ENCODE results near the gene EPC2.
"Not testable (repeated sequence)": the region's sequence is repeated elsewhere in the genome, so short reads cannot be mapped to it uniquely, and the experiment has no call there.

The EPC2 gene

DNA sequence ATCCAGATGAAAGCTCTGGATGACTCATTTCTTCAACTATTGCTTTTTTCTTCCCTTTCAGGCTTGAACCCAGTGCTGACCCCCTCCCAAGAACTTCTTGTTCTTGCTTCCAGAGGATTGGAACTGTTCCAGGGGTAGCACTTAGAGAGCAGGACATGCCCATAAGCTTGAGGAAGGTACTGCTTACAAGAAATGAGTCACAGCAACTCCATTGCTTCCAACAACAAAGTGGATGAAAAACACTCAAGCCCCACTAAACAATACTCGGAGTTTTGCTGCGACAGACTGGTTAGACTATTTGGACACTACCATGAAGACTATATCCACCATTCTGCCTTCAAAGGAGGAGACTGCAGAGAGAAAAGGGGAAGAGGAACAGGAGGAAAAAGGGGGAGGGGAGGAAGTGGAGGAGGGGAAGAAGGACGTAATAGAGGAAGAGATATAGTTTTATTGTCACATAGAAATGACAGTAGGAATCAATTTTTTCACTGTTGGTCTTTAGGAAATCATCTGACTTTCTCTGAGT lies 1.6 kb upstream of the EPC2 start:
- DNase-seq = no peak

DNA sequence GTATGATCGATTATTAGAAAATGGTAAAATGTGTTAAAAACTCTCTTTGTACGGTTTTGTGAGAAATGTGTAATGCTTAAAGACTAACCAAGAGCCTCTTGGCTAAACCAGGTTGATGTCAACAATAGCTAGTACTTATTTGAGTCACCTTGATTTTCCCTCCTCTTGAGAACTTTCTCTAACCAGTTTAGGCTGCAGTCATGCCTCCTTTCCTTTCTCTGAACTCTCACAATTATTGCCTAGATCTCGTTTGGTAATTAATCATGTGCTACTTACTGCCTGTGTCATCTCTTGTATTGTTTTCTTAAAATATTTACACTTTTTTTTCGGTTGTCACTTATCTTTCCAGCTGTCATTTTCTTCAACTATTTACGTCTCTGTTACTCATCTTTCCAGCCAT lies 1.1 kb upstream of the EPC2 start:
- DNase-seq = no peak

DNA sequence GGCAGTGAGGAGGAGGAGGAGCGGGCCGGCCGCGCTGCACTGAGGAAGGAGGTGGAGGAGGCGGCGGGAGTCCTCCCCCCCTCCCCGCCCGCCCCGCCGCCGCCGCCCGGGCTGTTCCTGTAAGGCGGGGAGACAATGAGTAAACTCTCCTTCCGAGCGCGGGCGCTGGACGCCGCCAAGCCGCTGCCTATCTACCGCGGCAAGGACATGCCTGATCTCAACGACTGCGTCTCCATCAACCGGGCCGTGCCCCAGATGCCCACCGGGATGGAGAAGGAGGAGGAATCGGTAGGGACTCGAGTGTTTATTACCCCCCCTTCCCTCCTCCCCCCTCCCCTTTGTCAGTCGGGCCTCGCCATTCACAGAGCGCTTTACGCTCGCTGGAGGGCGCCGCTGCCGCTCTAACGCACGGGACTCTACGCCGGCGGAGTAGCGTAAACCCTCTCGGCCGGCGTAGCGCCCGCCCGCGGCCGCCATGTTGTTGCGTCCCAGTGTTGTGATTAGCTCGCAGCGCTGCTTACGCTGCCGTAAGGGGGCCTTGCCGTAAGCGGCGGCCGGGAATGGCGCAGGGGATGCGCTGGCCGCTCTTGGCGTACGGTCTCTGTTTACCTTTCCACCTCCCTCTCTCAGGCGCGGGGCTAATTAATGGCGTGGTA lies 460 bp downstream of the EPC2 start:
- DNase-seq = peak; percentile 86

DNA sequence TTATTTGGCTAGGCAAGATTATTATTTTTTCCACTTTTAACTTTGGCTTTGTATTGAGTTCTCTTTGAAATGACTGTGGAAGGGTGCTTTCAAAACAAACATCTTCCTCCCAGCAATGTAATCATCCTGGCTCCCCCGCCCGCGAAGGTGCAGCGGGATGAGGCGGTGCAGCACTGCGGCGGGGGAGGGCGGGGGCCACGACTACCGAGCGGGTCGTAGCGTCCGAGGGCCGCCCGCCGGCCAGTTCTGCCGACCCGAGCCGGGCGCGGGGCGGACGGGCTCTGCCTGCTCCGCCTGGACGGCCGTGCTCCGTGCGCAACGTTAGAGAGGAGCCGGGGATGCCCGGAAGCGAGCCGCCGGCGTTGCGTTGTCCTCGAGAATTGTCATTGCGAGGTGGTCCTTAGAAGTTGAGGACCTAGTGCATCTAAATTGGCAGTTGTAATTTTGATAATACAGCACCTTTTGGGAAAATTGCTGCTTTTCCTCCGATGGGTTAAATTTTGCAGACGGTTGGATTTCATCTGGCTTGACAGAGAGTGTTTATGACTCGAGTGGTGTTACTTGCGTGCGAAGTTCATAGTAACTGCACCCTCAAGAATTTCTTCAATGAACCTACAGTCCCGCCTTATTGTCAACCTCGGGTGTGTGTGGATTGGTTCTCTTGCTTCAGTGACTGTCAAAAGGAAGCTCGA lies 1.1 kb downstream of the EPC2 start:
- peak; percentile 88 for DNase-seq

- no peak for DNase-seq
Measured at GRCh38 chr2:148646231-148646559, 1.6 kb downstream of the EPC2 start.

DNA sequence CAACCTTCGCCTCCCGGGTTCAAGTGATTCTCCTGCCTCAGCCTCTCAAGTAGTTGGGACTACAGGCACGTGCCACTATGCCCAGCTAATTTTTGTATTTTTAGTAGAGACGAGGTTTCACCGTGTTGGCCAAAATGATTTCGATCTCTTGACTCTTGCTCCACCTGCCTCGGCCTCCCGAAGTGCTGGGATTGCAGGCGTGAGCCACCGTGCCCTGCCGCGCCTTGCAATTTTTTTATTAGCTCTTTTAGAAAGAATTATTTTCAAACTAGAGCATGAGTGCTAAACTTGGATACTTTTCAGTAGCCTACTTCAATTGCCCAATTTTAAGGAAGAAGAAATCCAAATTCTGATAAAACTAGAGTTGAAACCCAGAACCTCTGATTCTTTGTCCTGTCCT lies 3.2 kb downstream of the EPC2 start:
- DNase-seq = not testable (repeated sequence)

- no peak for DNase-seq
Measured at GRCh38 chr2:148649936-148650335, 5.4 kb downstream of the EPC2 start.

DNA sequence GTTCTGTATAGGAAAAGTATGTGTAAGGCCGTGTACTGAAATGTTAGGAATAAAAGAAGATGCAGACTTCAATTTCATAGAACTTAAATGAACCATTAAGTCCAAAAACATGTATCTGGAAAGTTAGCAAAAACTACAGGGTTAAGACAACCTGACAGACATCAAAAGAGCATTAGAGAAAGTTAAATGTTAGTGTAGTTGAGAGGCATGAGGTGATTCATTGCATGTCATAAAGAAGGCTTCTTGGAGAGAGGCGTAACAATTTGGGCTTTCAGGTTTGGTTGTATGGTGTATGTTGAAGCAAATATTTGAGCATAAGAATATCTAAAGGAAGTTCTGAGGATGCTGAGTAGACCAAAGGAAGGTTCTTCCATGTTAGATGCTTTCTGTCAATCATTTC lies 6.3 kb downstream of the EPC2 start:
- no peak for DNase-seq

GRCh38 chr2:148651972-148652371 lies 7.4 kb downstream of the EPC2 start:
- no peak for DNase-seq

- no peak for DNase-seq
Measured at GRCh38 chr2:148653437-148653836, 8.9 kb downstream of the EPC2 start.

- DNase-seq = no peak
Measured at GRCh38 chr2:148654435-148654834, 9.9 kb downstream of the EPC2 start.

GRCh38 chr2:148656516-148656915 lies 12.0 kb downstream of the EPC2 start:
- no peak for DNase-seq

- DNase-seq = peak; percentile 64
Measured at GRCh38 chr2:148658807-148659722, 14.5 kb downstream of the EPC2 start.

DNA sequence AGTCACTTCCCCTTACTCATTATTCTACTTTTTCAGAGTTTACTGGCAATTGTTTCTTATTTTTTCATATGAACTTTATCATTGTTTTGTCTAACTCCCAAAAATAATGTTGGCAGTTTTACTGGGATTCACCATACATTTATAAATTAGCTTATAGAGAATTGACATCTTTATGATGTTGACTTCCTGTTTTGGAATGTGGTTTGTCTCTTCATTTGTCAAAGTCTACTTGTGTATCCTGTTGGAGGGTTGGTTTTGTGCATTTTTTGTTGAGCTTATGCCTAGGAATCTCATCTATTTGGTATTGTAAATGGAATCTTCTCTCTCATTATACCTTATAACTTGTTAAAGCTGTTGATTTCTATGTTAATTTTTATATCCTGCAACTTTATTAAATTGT lies 16.4 kb downstream of the EPC2 start:
- DNase-seq = peak; percentile 35

- not testable (repeated sequence) for DNase-seq
Measured at GRCh38 chr2:148662332-148662731, 17.8 kb downstream of the EPC2 start.

- no peak for DNase-seq
Measured at GRCh38 chr2:148664229-148664628, 19.7 kb downstream of the EPC2 start.

GRCh38 chr2:148666555-148666954 lies 22.0 kb downstream of the EPC2 start:
- DNase-seq = no peak

- no peak for DNase-seq
Measured at GRCh38 chr2:148667113-148667836, 22.7 kb downstream of the EPC2 start.

DNA sequence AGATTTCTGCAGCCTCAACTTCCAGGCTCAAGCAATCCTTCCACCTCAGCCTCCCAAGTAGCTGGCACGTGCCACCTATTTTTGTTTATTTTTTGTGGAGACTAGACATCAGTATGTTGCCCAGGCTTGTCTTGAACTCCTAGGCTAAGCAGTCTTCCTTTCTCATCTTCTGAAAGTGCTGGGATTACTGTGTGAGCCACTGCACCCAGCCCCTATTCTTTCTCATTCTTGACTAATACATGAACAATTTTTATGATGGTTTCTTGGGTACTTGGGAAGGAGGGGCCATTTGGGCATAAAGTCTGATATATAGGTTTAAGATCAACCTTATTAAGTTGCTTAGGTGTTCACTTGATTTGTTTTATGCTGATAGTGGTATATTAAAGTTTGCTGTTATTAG lies 26.2 kb downstream of the EPC2 start:
- DNase-seq = peak; percentile 21

GRCh38 chr2:148674063-148675020 lies 29.8 kb downstream of the EPC2 start:
- DNase-seq = no peak

DNA sequence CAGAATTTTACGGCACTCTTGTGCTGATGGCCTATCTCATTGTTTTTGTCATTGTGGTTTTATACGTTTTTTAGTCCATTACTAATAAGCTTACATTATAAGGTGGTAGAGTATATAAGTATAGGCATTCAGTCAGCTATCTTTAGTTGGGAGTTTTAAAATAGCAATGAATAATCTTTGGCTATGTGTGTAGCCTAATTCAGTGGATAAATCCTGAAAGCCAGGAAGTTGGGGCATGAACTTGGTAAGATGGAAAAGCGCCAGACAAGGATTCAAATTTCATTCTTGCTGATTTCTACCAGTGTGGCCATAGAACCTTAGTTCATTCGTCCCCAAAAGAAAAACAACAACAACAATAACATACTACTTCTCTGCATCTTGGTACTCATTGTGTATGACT lies 31.2 kb downstream of the EPC2 start:
- DNase-seq = peak; percentile 28

Data from NCI-H226 (cell line).